HG03460 (cell line): ENCODE measurements around the gene PRSS38.
"Not testable (repeated sequence)": the region's sequence is repeated elsewhere in the genome, so short reads cannot be mapped to it uniquely, and the experiment has no call there.

ENCODE experiments used
- ATAC-seq: cut with Tn5 transposase; IDR thresholded peaks from one replicate; pipeline ENCODE4 v1.9.1; 2021; ENCODE audit not compliant: unreplicated experiment

Gene PRSS38

GRCh38 chr1:227838181-227838580 is 22.7 kb downstream of the PRSS38 start:
- no peak for ATAC-seq

- ATAC-seq, result no peak
Observed at GRCh38 chr1:227841096-227841495, 25.6 kb downstream of the PRSS38 start.

DNA sequence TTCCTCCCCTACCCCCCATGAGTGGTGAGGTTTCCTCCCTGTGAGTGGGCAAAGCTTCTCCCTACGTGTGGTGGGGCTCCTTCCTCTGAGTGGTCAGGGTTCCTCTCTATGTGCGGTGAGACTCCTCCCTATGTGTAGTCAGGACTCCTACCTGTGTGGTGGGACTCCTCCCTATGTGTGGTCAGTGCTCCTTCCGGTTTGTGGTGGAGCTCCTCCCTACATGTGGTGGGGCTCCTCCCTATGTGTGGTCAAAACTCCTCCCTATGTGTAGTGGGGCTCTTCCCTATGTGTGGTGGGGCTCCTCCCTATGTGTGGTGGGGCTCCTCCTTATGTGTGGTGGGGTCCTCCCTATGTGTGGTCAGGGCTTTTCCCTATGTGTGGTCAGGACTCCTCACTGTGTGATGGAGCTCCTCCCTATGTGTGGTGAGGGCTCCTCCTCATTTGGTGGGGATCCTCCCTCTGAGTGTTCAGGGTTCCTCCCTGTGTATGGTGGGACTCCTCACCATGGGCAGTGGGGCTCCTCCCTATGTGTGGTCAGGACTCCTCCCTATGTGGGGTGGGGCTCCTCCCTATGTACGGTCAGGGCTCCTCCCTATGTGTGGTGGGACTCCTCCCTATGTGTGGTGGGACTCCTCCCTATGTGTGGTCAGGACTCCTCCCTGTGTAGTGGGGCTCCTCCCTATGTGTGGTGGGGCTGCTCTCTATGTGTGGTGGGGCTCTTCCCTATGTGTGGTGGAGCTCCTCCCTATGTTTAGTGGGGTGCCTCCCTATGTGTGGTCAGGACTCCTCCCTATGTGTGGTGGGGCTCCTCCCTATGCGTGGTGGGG is 29.1 kb downstream of the PRSS38 start:
- ATAC-seq, result no peak

GRCh38 chr1:227845147-227845458 is 29.6 kb downstream of the PRSS38 start:
- ATAC-seq, result no peak

GRCh38 chr1:227845519-227845918 is 30.0 kb downstream of the PRSS38 start:
- no peak for ATAC-seq

GRCh38 chr1:227846265-227846858 is 30.9 kb downstream of the PRSS38 start:
- ATAC-seq, result no peak

GRCh38 chr1:227847046-227847445 is 31.6 kb downstream of the PRSS38 start:
- not testable (repeated sequence) for ATAC-seq

DNA sequence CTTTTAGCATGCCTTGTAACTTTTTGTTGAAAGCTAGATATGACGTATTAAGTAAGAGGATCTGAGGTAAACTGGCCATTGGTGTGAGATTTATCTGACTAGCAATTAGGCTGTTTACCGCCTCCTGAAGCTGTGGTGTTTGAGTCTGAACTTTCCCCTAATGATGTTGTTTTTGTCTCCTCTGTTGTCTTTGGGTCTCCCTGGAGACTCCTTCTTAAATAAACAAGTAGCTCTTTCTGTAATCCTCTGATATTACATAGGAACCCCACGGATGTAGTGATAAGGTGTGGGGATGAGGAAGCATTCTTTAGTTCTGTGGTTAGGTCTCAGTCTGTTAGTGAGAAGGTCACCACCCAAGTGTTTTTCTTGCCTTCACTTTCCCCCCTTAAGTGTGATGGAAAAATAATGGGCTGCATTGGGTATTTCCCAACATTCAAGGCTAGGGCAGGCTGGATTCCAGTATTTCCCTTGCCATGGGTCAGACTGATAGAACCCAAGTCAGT is 33.0 kb downstream of the PRSS38 start:
- ATAC-seq, result no peak

DNA sequence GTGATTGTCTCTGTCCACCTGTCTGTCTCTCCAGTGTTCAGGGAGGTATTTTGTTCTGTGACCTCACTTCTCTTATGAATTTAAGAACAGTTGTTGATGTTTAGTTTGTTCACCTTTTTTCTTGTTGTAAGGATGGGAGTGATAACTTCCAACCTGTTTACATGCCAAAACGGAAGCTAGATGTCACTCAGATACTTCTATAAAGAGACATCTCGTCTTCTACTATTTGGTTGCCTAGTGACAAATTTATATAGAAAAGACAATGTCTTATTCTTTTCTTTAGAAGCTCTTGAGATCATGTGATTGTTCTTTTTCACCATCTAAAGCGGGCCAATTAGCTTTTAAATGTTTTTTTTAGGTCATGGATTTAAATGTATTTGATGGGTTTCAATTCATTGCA is 33.8 kb downstream of the PRSS38 start:
- no peak for ATAC-seq

GRCh38 chr1:227854189-227854588 is 38.7 kb downstream of the PRSS38 start:
- no peak for ATAC-seq

GRCh38 chr1:227855687-227856086 is 40.2 kb downstream of the PRSS38 start:
- no peak for ATAC-seq

- no peak for ATAC-seq
Observed at GRCh38 chr1:227856147-227856858, 40.8 kb downstream of the PRSS38 start.

- ATAC-seq, result no peak
Observed at GRCh38 chr1:227864882-227865281, 49.4 kb downstream of the PRSS38 start.

DNA sequence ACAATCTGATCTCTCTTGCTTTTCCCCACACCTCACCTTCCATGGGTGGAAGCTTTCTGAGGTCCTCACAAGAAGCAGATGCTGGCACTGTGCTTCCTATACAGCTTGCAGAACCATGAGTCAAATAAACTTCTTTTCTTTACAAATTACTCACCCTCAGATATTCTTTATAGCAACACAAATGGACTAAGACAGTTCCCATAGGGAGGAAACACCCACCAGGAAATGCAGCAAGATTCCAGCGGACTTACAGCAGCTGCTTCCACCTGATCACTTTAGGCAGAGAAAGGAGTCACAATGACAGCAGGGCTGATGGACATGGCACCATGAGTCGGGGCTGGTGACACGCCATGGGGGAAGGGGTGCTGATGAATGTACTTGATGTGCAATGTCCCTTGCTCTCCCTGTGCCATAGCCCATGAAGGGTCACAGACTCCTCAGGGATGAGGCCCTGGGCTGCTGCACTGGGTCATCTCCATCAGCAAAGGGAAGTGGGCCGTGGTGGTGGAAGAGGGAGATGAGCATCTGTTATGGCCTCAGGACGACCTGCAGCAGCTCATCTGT is 53.9 kb downstream of the PRSS38 start:
- ATAC-seq, result no peak

GRCh38 chr1:227869851-227870305 is 54.4 kb downstream of the PRSS38 start:
- ATAC-seq, result no peak

- no peak for ATAC-seq
Observed at GRCh38 chr1:227870366-227870765, 54.9 kb downstream of the PRSS38 start.

GRCh38 chr1:227871892-227872291 is 56.4 kb downstream of the PRSS38 start:
- ATAC-seq, result not testable (repeated sequence)

GRCh38 chr1:227877810-227878209 is 62.3 kb downstream of the PRSS38 start:
- ATAC-seq, result not testable (repeated sequence)

GRCh38 chr1:227880342-227880924 is 65.0 kb downstream of the PRSS38 start:
- no peak for ATAC-seq

DNA sequence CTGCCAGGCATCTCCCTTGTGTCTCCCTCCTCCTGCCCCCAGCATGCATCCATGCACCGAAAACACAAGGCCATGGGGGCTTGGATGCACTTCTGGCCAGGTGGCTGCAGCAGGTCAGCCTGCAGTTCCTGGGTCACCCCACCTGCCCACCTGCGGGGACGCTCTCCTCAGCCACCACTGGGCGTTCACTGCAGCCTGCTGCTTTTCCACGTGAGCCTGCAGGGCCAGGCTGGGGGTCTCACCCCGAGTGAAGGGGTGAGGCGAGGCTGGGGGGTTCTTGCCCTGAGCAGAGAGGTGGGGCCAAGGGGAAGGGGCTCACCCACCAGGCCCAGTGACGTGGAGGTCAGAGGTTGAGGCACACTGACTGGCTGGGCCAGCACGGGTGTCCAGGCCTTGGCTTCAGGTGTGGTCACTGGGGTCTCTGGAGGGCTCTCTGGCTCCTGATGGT is 67.6 kb downstream of the PRSS38 start:
- no peak for ATAC-seq
